Measurements from ENCODE around the gene COMP.
"Not testable (repeated sequence)": the region's sequence is repeated elsewhere in the genome, so short reads cannot be mapped to it uniquely, and the experiment has no call there.

COMP gene

GRCh38 chr19:18745012-18745735, 45.9 kb downstream of the COMP start:
- DNase-seq, result no peak

GRCh38 chr19:18743784-18744418, 47.2 kb downstream of the COMP start:
- no peak for DNase-seq

GRCh38 chr19:18742838-18743783, 48.0 kb downstream of the COMP start:
- no peak for DNase-seq

GRCh38 chr19:18742324-18742723, 48.8 kb downstream of the COMP start:
- no peak for DNase-seq

GRCh38 chr19:18741124-18742121, 49.7 kb downstream of the COMP start:
- DNase-seq, result no peak

DNA sequence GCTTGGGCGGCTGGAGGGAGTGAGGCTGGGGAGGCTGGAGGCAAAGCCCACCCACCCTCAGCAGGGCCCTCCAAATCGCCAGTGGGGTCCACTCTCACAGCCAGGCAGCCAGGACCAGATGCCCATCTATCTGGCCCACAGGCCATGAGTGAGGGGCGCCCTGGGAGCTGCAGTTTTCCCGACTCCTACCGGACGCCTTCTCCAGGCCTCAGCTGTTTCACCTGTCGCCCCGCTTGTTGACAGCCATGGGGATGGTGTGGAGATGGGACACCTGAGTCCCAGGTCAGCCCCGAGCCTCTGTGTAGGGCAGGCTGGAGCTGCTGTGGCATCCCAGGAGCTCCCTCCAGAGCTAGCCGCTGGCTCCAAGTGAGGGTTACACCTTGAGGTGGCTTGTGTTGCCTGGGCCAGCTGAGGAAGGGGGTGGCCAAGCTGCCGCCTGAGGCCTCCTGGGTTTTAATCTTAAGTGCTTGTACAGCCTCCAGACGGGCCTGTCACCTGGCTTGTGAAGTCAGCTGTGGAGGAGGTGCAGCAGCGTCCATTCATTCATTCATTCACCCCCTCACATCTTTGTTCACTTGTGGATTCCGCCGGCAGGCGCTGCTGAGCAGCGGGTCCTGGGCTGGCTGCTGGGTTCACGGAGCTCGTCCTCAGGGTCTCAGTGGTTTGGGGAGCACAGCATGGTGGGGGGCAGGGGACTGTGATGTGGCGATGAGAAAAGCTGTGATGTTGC, 52.0 kb downstream of the COMP start:
- DNase-seq, result no peak

- no peak for DNase-seq
Observed at GRCh38 chr19:18737954-18738351, 53.2 kb downstream of the COMP start.

- DNase-seq, result no peak
Observed at GRCh38 chr19:18737337-18737953, 53.7 kb downstream of the COMP start.

DNA sequence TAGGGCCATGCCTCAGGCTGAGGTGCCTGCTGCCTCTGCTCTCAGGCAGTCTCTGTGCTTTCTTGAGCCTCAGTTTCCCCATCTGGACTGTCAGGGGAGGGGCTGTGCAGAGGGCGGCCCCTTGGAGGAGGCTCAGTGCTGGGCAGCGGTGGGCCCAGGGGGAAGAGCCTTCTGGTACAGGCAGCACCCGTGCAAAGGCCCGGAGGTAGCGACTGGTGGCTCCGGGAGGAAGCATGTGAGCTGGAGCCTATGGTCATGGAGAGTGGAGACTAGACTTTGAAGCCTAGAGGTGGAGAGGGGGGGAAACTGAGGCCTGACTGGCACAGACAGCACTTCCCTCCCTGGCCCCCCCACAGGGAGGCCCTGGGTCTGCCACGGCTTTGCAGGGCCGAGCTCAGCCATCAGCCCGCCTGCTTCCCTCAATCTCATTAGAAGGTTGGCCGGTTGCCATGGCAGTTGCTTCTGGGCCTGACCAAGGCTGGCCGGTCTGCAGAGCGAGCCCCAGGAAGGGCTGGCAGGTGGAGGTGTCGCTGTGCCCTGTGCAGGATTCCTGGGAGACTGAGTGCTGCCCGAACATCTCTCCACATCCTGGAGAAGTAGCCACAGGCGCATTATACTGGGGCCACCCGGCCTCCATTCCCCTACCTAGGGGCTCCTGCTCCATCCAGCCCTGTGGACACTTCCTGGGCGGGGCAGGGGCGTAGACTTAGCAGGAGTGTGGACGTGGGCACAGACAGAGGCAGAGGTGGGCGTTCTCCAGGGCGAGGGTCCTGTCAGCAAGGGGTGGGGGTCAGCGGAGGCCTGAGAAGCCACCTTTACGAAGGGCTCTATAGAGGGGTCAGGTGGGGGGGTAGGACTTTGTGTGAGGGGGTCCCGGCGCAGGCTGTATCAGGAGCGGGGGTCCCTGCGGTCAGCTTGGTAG, 54.4 kb downstream of the COMP start:
- DNase-seq, result no peak

GRCh38 chr19:18735752-18736151, 55.4 kb downstream of the COMP start:
- no peak for DNase-seq

- DNase-seq, result no peak
Observed at GRCh38 chr19:18735324-18735723, 55.8 kb downstream of the COMP start.

- DNase-seq, result not testable (repeated sequence)
Observed at GRCh38 chr19:18733762-18734332, 57.3 kb downstream of the COMP start.

DNA sequence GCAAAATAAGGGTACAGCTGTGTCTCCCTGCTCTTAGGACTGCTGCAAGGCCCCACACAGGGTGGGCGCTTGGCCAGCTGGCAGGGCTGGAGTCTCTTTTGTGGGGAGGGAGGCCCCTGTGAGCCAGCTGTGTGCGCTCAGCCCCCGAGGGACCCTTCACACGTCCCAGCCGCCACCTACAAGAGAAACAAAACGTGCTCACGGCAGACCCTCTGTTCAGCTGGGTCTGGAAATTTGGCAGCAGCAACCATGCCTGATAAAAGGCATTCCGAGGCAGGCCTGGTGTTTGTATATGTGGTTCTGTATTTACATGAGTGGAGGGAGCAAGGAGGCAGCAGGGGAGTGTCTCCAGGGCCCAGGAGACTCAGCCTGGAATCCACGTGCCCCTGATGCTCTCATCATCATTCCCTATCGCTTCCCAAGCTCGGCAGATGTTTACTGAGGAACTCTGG, 57.9 kb downstream of the COMP start:
- no peak for DNase-seq
